ENCODE measurements around the gene CDH15.

The CDH15 gene

GRCh38 chr16:89157778-89158177 lies 13.8 kb upstream of the CDH15 start:
- Histone ChIP-seq H3K4me1 (peaks cover 15% of the 10 kb centered on the region), H3K27me3 (ENCODE audit: control insufficient read depth, insufficient read depth, low read length) (no peaks in the 10 kb centered on the region), H3K9ac (no peak overlapping the region), H3K27ac (no peak overlapping the region), H3K4me3 (ENCODE audit: low read depth, low read length) (no peak overlapping the region), H3K79me2 (no peaks in the 10 kb centered on the region), H3K4me2 (ENCODE audit: low read length) (no peak overlapping the region), H3K9me3 (ENCODE audit: control insufficient read depth, low read length) (no peaks in the 10 kb centered on the region), H3K36me3 (ENCODE audit: control insufficient read depth, insufficient read depth, low read length) (no peaks in the 10 kb centered on the region), H2AFZ (no peak overlapping the region)
- TF ChIP-seq CTCF (IDR thresholded peaks at IDR 0.05) = no peak

GRCh38 chr16:89159066-89159849 lies 12.3 kb upstream of the CDH15 start:
- Histone ChIP-seq H3K9ac (no peak overlapping the region), H2AFZ (no peak overlapping the region), H3K27me3 (ENCODE audit: control insufficient read depth, insufficient read depth, low read length) (no peaks in the 10 kb centered on the region), H3K4me2 (ENCODE audit: low read length) (no peak overlapping the region), H3K4me3 (ENCODE audit: low read depth, low read length) (no peak overlapping the region), H3K79me2 (no peaks in the 10 kb centered on the region), H3K27ac (no peak overlapping the region), H3K9me3 (ENCODE audit: control insufficient read depth, low read length) (no peaks in the 10 kb centered on the region), H3K36me3 (ENCODE audit: control insufficient read depth, insufficient read depth, low read length) (no peaks in the 10 kb centered on the region), H3K4me1 (peaks cover 12% of the 10 kb centered on the region)
- no peak for TF ChIP-seq CTCF (IDR thresholded peaks at IDR 0.05)

- Histone ChIP-seq H3K4me3 (ENCODE audit: low read depth, low read length) (no peak overlapping the region), H2AFZ (no peak overlapping the region), H3K27ac (no peak overlapping the region), H3K9me3 (ENCODE audit: control insufficient read depth, low read length) (no peaks in the 10 kb centered on the region), H3K79me2 (no peaks in the 10 kb centered on the region), H3K36me3 (ENCODE audit: control insufficient read depth, insufficient read depth, low read length) (no peaks in the 10 kb centered on the region), H3K4me2 (ENCODE audit: low read length) (no peak overlapping the region), H3K4me1 (peaks cover 7% of the 10 kb centered on the region), H3K27me3 (ENCODE audit: control insufficient read depth, insufficient read depth, low read length) (no peaks in the 10 kb centered on the region), H3K9ac (no peak overlapping the region)
- TF ChIP-seq CTCF (IDR thresholded peaks at IDR 0.05) = no peak
Observed at GRCh38 chr16:89159850-89160354, 11.6 kb upstream of the CDH15 start.

GRCh38 chr16:89160977-89161701 lies 10.4 kb upstream of the CDH15 start:
- Histone ChIP-seq H3K4me3 (ENCODE audit: low read depth, low read length) (no peak overlapping the region), H3K79me2 (no peaks in the 10 kb centered on the region), H3K4me1 (no peaks in the 10 kb centered on the region), H3K27me3 (ENCODE audit: control insufficient read depth, insufficient read depth, low read length) (no peaks in the 10 kb centered on the region), H3K4me2 (ENCODE audit: low read length) (no peak overlapping the region), H3K9ac (no peak overlapping the region), H3K9me3 (ENCODE audit: control insufficient read depth, low read length) (no peaks in the 10 kb centered on the region), H2AFZ (no peak overlapping the region), H3K27ac (no peak overlapping the region), H3K36me3 (ENCODE audit: control insufficient read depth, insufficient read depth, low read length) (no peaks in the 10 kb centered on the region)
- no peak for TF ChIP-seq CTCF (IDR thresholded peaks at IDR 0.05)
